Transverse colon (tissue), 4 donors: ENCODE data around the gene ARHGAP12. TPM values are rescaled to one million over a fixed set of nuclear protein-coding genes. Genes with fewer than 3 reads are reported as not detected.

Experiments
- DNase-seq: peaks from one replicate; pipeline ENCODE4 v3.0.0-alpha.2; 2019
- H3K27ac ChIP-seq, 4 donors: fragments of 200-600 bp; sonication (generic); 2 replicates each; pipeline ENCODE4 v1.5.1; 2016 to 2018; ENCODE audit warnings: inconsistent platforms in 4 of 4
- H3K27me3 ChIP-seq: fragments of 200-600 bp; sonication (generic); 2 replicates; pipeline ENCODE4 v1.5.1; 2017; ENCODE audit warnings: inconsistent platforms
- H3K36me3 ChIP-seq, 4 donors: fragments of 200-600 bp; sonication (generic); 2 replicates each; pipeline ENCODE4 v1.5.1; 2017 to 2019; ENCODE audit warnings: inconsistent platforms in 4 of 4
- H3K4me1 ChIP-seq, 4 donors: fragments of 200-600 bp; sonication (generic); 2 replicates each; pipeline ENCODE4 v1.5.1; 2017 to 2020; ENCODE audit warnings: inconsistent platforms in 4 of 4
- H3K4me3 ChIP-seq, 4 donors: fragments of 200-600 bp; sonication (generic); 1 replicate in 1 of 4; 2 replicates in 3 of 4; pipeline versions ENCODE4 v1.5.1 to v1.6.1; 2017 to 2019; ENCODE audit warnings: inconsistent platforms in 4 of 4
- H3K9me3 ChIP-seq, 2 donors: fragments of 200-600 bp; sonication (generic); 2 replicates each; pipeline ENCODE4 v1.5.1; 2017 to 2019; ENCODE audit warnings: inconsistent platforms in 2 of 2
- EP300 ChIP-seq: sonication (generic); formaldehyde crosslinking; IDR thresholded peaks from one replicate; pipeline ENCODE4 v1.6.1; 2017; ENCODE audit warnings: antibody characterized with exemption, low read depth
- POLR2A ChIP-seq: fragments of 450-650 bp; IDR thresholded peaks from one replicate; pipeline ENCODE4 v1.6.1; 2016; ENCODE audit warnings: antibody characterized with exemption, mild to moderate bottlenecking, moderate library complexity
- POLR2AphosphoS5 ChIP-seq, 3 donors: sonication (generic); formaldehyde crosslinking; IDR thresholded peaks; one replicate each; pipeline ENCODE4 v1.6.1; 2016; ENCODE audit warnings: antibody characterized with exemption in 3 of 3
- WGBS, 2 donors: methylation state at CpG; one replicate each; pipeline ENCODE4 v1.1.5; 2018; ENCODE audit warnings: low coverage in 1 of 2; 5-methylcytosine and 5-hydroxymethylcytosine counted together
- in situ Hi-C, 4 donors: fragments of 200-750 bp; cut with MboI; loops; one replicate each; pipeline versions ENCODE4 v1.15.0 to v1.15.1; 2017; ENCODE audit warnings: low sequenced_read_pairs in 3 of 4, low pct_ligation_motif_present in 1 of 4, low pct_unique_long_range_greater_than_20kb in 1 of 4
- intact Hi-C: fragments of 100-400 bp; cut with DNase I; formaldehyde crosslinking; loops from one replicate; pipeline ENCODE4 v1.15.1; 2023; ENCODE audit warnings: low total_unique reads
- total RNA-seq, 4 donors: library from RNA; depleted of rRNA; stranded (reverse); fragments of >200 nt; gene quantifications; one replicate each; pipeline ENCODE4 v1.1.0, GENCODE V29; 2016
- TF ChIP-seq, protein P1 (sequence below), 5 experiments: fragments of 200-600 bp in 3 of 5; fragments of 450-650 bp in 2 of 5; sonication (generic) in 3 of 5; IDR thresholded peaks; 1 replicate in 2 of 5; 2 replicates in 3 of 5; pipeline ENCODE4 v1.5.1; 2016 to 2017; ENCODE audit warnings: antibody characterized with exemption in 5 of 5, inconsistent platforms in 3 of 5, mild to moderate bottlenecking in 2 of 5, moderate library complexity in 1 of 5

Gene ARHGAP12
- total RNA-seq, 4 donors from 2014 or later = 19.9 to 60.5 (median 46.1) TPM

GRCh38 chr10:31947144-31947926 lies 18.7 kb upstream of the ARHGAP12 start:
- in situ Hi-C loops (loop anchor here in 2 of 4 donors (10.0 kb wide), 1 partner anchor 83 kb away; no protein-coding TSS in a partner anchor), intact Hi-C loops (loop anchor here (10.0 kb wide), 1 partner anchor 83 kb away; no protein-coding TSS in a partner anchor)
- Histone ChIP-seq H3K36me3 (no peaks in the 10 kb centered on the region), H3K27me3 (no peaks in the 10 kb centered on the region), H3K27ac (peak overlapping the region; percentile 64 to 74 (median 71)), H3K4me1 (peaks cover 0 to 32% (median 15%) of the 10 kb centered on the region in 4 donors), H3K4me3 (peak overlapping the region in 1 of 4 donors; percentile 23), H3K9me3 (no peaks in the 10 kb centered on the region)
- no peak for DNase-seq
- WGBS, 2 donors = 46 to 48% methylated on average over 7 of the region's 7 CpGs
- TF ChIP-seq POLR2AphosphoS5 (IDR thresholded peaks at IDR 0.05) (peak; percentile 65 to 86 (median 80)), EP300 (no peak), POLR2A (no peak)
- TF ChIP-seq, protein P1, sequence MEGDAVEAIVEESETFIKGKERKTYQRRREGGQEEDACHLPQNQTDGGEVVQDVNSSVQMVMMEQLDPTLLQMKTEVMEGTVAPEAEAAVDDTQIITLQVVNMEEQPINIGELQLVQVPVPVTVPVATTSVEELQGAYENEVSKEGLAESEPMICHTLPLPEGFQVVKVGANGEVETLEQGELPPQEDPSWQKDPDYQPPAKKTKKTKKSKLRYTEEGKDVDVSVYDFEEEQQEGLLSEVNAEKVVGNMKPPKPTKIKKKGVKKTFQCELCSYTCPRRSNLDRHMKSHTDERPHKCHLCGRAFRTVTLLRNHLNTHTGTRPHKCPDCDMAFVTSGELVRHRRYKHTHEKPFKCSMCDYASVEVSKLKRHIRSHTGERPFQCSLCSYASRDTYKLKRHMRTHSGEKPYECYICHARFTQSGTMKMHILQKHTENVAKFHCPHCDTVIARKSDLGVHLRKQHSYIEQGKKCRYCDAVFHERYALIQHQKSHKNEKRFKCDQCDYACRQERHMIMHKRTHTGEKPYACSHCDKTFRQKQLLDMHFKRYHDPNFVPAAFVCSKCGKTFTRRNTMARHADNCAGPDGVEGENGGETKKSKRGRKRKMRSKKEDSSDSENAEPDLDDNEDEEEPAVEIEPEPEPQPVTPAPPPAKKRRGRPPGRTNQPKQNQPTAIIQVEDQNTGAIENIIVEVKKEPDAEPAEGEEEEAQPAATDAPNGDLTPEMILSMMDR (IDR thresholded peaks at IDR 0.05) = peak; percentile 43 to 71 (median 49)

- H3K4me3 ChIP-seq = no peak overlapping the region
- no peaks in the 10 kb centered on the region for H3K9me3 ChIP-seq
- WGBS, 2 donors = 93% methylated on average over 1 of the region's 1 CpG; no CpG with 5 or more reads in 1 of the 2 donors
- H3K27me3 ChIP-seq = no peaks in the 10 kb centered on the region
- H3K4me1 ChIP-seq = peaks cover 6 to 32% (median 16%) of the 10 kb centered on the region in 4 donors
- H3K27ac ChIP-seq = no peak overlapping the region
- TF ChIP-seq POLR2AphosphoS5 (IDR thresholded peaks at IDR 0.05) (no peak), POLR2A (no peak), EP300 (no peak)
- TF ChIP-seq, protein P1 (IDR thresholded peaks at IDR 0.05) = no peak
- no peak for DNase-seq
- intact Hi-C loops = loop anchor here (10.0 kb wide), 1 partner anchor 81 kb away; no protein-coding TSS in a partner anchor
- in situ Hi-C loops = loop anchor here in 2 of 4 donors (10.0 kb wide), 1 partner anchor 81 kb away; no protein-coding TSS in a partner anchor
- no peaks in the 10 kb centered on the region for H3K36me3 ChIP-seq
Measured at GRCh38 chr10:31945392-31945791, 16.8 kb upstream of the ARHGAP12 start.

DNA sequence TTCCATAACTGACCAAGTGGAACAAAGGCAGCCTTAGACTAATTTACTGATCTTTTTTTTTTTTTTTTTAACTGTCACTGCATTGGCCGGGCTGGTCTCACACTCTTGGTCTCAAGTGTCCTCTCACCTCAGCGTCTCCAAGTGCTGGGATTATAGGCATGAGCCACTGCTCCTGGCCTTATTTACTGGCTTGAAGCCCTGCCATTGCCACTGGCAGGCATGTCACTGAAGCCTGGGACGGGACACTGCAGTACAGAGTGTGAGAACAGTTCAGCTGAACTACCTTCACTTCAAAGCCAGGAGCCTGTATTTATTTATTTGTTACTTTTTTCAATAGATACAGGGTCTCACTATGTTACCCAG lies 15.4 kb upstream of the ARHGAP12 start:
- Histone ChIP-seq H3K4me1 (peaks cover 8 to 32% (median 16%) of the 10 kb centered on the region in 4 donors), H3K36me3 (no peaks in the 10 kb centered on the region), H3K9me3 (no peaks in the 10 kb centered on the region), H3K4me3 (no peak overlapping the region), H3K27ac (no peak overlapping the region), H3K27me3 (no peaks in the 10 kb centered on the region)
- WGBS, 2 donors = 92 to 93% methylated on average over 3 of the region's 3 CpGs
- no peak for DNase-seq
- TF ChIP-seq POLR2AphosphoS5 (IDR thresholded peaks at IDR 0.05) (no peak), EP300 (no peak), POLR2A (no peak)
- TF ChIP-seq, protein P1 (IDR thresholded peaks at IDR 0.05) = no peak
- in situ Hi-C loops = loop anchor here in 2 of 4 donors (10.0 kb wide), 1 partner anchor 79 kb away; no protein-coding TSS in a partner anchor
- intact Hi-C loops = loop anchor here (10.0 kb wide), 1 partner anchor 79 kb away; no protein-coding TSS in a partner anchor

GRCh38 chr10:31942892-31943291 lies 14.3 kb upstream of the ARHGAP12 start:
- TF ChIP-seq POLR2AphosphoS5 (IDR thresholded peaks at IDR 0.05) (no peak), EP300 (no peak), POLR2A (no peak)
- TF ChIP-seq, protein P1 (IDR thresholded peaks at IDR 0.05) = no peak
- no peaks in the 10 kb centered on the region for H3K27me3 ChIP-seq
- no peaks in the 10 kb centered on the region for H3K36me3 ChIP-seq
- in situ Hi-C loops = loop anchor here in 2 of 4 donors (10.0 kb wide), 1 partner anchor 78 kb away; no protein-coding TSS in a partner anchor
- H3K4me3 ChIP-seq = no peak overlapping the region
- no peak for DNase-seq
- intact Hi-C loops = loop anchor here (10.0 kb wide), 1 partner anchor 78 kb away; no protein-coding TSS in a partner anchor
- H3K4me1 ChIP-seq = peaks cover 8 to 28% (median 12%) of the 10 kb centered on the region in 4 donors
- H3K27ac ChIP-seq = peak overlapping the region in 1 of 4 donors; percentile 19
- WGBS, 2 donors = 59 to 63% methylated on average over 4 of the region's 4 CpGs
- no peaks in the 10 kb centered on the region for H3K9me3 ChIP-seq
